HG03103 (cell line): ENCODE data around the gene FBXL17.
A peak's percentile ranks its signal among the peaks of the same experiment; 100 is the strongest.
"Not testable (repeated sequence)": the region's sequence is repeated elsewhere in the genome, so short reads cannot be mapped to it uniquely, and the experiment has no call there.

Experiments used
- ATAC-seq: cut with Tn5 transposase; IDR thresholded peaks from one replicate; pipeline ENCODE4 v1.9.1; 2021; ENCODE audit warnings: low read depth; ENCODE audit not compliant: unreplicated experiment

The FBXL17 gene

DNA sequence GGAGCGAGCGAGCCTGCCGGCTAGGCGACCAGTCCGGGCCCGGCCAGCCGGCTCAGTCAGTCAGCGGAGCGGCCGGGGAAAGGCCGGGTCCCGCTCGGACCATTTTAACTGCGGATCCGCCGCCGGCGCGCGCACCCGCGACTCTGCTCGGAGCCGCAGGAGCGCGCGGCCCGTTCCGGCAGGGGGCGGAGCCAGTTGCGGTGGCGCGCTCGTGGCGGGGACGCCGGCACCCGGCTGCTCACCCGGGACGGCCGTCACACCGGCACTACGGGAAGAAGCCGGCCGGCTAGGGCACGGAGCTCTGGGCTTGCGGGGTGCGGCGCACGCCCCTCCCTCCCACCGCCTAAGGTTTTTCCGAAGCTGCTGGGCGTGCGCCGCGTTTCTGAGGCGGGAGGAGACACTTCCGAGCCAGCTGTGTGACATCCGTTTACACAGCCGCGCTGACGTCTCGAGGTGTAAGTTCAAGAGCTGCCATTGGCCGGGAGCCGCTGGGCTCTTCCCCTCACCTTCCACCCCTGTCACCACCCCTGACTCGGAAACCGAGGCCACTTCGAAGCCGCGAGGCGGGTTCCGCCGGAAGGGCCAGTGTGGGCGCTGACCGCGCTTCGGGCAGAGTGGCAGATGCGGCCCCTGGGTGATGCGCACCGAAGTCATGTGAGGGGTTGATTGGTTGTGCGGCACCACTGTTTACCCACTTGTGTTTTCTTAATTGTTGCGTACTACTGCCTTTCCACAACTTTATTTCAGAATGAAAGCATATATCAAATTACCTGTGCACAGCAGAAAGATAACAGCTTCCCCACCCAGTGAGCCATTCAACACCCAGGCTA, at the start of gene FBXL17:
TSS of gene FBXL17 (minus strand) at position 145 of the 830 bp plus-strand sequence.
- peak; percentile 62 for ATAC-seq

DNA sequence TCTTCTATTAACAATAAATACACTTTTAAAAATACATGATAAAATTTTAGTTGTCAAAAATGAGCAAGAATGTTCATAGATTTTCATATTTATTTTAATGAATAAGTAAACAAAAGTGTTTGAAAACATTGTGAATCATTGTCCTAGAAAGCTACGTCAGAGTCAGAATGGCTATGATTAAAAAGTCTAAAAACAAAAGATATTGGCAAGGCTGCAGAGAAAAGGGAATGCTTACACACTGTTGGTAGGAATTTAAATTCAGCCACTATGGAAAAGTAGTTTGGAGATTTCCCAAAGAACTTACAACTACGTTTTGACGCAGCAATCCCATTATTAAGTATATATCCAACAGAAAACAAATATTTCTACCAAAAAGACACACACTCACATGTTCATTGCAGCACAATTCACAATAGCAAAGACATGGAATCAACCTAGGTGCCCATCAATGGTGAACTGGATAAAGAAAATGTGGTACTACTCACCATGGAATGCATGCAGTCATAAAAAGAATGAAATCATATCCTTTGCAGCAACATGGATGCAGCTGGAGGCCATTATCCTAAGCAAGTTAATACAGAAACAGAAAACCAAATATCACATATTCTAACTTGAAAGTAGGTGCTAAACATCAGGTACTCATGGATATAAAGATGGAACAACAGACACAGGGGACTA, 49.2 kb upstream of the FBXL17 start:
- no peak for ATAC-seq

DNA sequence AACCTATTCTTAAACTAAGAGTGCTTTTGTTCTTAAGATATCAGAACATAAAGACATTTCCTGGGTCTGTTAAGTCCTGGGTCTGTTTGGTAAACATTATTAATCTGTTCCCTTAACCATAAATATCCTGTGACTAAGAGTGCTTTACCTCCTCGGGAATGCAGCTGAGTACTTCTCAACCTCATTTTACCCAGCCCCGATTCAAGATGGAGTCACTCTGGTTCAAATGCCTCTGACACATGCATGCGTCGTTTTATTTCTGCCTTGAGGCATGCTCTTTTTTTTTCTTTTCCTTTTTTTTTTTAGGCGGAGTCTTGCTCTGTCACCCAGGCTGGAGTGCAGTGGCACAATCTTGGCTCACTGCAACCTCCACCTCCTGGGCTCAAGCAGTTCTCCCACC, 39.8 kb upstream of the FBXL17 start:
- no peak for ATAC-seq

DNA sequence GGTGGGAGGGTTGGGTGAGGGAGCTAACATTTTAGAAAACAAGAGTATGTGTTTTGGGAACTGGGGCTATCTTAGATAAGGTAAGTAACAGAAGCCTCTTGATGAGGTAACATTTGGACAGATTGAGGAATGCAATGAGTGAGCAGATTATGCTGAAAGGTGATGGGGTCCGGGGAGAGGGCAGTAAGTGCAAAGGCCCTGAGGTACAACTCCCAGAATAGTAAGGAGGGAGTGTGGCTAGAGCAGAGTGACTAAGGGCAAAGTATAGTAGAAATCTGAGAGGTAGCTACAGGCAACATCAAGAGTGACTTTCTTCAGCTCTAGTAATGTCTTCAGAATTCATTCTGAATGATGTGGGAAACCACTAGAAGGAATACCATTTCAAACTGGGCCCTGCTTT, 38.9 kb upstream of the FBXL17 start:
- no peak for ATAC-seq

DNA sequence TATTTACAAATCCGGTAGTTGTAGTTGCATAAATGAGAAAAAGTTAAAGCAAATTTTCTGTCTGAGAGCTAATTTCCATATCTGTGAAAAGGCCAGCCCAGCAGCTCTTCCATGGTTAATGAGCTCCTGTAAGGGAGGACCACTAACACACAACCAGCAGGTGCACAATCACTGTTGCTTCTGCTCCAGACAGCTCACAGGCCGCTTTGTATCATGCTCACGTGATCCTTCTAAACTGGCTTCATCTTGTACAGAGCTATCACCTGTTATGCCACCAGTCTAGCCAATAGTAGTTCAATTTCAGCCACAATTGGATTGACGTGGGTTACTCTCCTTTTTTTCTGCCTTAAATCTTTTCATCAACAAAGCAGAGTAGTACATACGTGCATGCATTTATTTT, 38.3 kb upstream of the FBXL17 start:
- no peak for ATAC-seq

DNA sequence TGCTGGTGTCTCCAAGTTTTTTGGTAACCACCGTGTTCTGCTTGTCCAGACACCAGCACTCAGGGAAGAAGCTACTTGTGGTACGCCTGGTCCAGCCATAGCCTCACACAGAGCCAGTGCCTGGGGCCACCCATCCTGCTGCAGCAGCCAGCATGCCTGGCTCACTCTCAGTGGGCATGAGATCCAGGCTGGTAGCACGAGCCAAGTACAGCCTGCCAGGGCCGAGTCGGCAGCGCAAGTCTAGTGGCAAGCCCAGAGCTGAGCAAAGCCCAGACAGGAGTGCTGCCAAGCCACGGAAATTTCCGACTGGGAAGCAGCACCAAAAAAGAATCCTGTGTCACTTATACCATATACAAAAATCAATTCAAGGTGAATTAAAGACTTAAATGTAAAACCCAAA, 36.3 kb upstream of the FBXL17 start:
- ATAC-seq: no peak

DNA sequence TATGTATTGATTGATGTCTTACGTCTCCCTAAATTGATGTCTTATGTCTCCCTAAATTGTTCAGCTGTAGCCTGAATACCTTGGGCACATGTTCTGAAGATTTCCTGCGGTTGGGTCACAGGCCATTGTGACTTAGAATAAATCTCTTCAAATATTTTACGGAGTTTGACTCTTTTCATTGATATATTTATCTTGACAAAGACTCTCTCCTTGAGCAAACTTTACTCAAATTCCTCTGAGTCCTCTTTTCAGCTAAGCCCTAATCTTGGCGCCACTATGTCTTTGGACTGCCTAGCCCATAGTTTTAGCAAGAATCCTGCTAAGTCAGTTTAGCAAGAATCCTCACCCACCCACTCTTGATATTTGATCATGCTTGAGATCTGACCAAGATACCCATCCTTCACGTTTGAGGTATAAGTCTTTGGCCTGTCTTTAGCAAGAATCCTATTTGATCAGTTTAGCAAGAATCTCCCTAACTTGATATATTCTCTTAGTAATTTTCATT, 35.3 kb upstream of the FBXL17 start:
- no peak for ATAC-seq

DNA sequence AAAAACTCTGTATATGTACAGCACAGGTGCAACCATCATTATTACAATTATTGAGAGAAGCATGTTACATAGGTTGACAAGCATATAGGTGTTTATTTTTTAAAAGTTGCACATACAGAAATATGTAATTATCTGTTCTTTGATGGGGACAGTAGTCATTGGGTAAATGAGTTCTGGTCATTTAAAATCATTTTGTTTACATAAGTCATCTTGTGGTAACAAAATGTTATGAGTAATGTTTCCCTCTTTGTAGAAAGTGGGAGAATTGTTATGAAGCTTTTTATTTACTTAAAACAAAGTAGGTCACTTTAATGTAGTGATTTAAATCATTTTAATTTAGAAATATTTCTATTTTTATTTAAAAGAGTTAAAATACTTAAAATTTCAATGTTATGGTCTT, 33.8 kb upstream of the FBXL17 start:
- ATAC-seq: no peak

DNA sequence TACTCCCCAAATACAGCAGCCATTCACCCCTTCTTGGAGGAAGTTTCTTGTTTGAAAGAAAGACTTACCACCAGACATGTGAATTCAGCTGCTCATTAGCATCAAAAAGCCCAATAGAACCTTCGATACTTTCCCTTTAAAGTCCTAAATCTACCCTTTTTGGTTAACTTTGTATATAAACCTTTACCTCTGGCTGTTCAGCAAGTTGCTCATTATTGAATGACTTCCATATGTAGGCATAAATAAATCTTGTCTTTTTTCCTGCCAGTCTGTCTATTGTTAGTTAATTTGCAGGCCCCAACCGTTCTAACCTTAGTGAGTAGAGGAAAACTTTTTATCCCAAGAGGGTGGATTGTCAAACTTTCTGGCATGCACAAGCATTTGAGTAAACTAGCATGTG, 27.9 kb upstream of the FBXL17 start:
- no peak for ATAC-seq

DNA sequence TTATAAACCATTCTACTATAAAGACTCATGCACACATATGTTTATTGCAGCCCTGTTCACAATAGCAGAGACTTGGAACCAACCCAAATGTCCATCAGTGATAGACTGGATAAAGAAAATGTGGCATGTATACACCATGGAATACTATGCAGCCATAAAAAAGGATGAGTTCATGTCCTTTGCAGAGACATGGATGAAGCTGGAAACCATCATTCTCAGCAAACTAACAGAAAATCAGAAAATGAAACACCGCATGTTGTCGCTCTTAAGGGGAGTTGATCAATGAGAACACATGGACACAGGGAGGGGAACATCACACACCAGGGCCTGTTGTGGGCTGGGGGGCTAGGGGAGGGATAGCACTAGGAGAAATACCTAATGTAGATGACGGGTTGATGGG, 23.3 kb upstream of the FBXL17 start:
- ATAC-seq: not testable (repeated sequence)

DNA sequence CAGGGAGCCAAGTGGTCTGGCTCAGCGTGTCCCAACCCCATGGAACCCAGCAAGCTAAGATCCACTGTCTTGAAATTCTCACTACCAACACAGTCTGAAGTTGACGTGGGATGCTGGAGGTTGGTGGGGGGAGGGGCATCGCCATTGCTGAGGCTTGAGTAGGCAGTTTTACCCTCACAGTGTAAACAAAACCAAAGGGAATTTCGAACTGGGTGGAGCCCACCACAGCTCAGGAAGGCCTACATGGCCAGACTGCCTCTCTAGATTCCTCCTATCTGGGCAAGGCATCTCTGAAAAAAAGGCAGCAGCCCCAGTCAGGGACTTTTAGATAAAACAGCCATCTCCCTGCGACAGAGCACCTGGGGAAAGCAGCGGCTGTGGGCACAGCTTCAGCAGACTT, 17.1 kb upstream of the FBXL17 start:
- no peak for ATAC-seq

DNA sequence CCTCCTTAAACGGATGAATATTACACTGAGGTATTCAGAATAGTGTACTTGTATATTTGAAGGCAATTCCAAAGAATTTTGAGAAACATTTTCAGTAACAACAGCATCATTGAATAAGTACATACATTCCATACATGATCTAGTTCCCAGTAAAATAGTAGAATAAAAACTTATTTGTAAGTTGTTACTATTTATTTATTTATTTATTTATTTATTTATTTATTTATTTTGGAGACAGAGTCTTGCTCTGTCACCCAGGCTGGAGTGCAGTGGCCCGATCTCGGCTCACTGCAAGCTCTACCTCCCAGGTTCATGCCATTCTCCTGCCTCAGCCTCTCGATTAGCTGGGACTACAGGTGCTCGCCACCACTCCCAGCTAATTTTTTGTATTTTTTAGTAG, 14.9 kb upstream of the FBXL17 start:
- not testable (repeated sequence) for ATAC-seq

DNA sequence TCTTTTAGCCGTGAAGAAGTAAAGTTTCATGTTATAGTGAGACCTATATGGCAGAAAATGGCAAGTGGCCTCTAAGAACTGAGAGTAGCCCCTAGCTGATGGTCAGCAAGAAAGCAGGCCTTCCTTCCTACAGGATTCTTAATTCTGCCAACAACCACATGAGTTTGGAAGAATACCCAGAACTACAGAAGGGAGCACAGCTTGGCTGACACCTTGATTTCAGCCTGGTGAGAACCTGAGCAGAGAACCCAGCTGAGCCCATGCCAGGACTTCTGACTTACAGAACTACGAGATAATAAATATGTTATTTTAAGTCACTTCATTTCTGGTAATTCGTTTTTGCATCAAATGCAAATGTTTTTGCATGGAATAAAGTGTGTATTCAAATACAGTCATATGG, 5.9 kb upstream of the FBXL17 start:
- ATAC-seq: no peak

DNA sequence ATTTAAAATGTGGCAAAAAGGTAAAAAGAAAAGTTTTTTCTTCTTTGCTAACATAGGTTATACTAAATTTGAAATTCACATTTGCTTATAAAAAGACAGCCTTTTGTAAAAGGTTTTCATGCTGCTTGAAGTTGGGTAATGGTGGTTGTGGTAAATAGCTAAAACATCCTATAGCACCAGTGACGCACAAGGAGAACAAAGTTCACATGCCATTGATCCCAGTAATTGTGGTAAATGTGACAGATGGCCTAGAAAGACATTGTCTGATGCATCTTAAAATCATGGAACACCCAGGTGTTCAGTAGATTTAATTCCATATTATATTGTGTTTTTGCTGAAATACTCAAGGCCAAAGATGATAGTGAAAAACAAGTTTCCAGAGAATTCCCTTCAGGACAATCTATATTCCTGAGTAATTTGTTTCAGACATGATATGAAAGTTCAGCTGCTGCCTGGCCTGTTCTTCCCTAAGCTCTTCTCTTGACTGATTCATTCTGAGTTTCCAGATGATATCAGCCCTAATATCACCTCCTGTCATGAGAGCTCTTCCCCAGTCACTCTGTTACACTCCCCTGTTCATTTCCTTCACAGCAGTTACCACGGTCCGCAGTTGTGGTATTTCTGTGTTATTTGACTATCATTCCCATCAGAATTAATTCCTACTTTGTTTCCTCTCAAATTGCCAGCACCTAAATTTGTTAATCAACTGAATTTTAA, 4.6 kb upstream of the FBXL17 start:
- ATAC-seq: no peak

DNA sequence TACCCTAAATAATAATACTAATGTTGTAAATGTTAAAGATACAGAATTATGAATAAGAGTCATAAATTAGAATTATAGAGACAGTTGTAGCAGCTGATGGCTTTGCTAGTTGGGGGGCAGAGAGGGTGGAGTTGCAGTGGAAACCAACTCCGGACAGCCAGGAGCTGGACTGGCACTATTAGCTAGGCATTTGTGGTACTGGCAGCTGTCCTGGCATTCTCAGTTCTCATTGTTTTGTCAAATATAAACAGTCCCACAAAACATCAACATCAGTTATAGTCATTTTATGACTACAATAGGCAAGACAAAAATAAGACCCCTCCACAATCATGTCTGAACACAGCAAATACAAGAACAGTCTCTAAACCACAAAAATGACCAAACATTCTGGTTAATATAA, 2.8 kb upstream of the FBXL17 start:
- no peak for ATAC-seq

DNA sequence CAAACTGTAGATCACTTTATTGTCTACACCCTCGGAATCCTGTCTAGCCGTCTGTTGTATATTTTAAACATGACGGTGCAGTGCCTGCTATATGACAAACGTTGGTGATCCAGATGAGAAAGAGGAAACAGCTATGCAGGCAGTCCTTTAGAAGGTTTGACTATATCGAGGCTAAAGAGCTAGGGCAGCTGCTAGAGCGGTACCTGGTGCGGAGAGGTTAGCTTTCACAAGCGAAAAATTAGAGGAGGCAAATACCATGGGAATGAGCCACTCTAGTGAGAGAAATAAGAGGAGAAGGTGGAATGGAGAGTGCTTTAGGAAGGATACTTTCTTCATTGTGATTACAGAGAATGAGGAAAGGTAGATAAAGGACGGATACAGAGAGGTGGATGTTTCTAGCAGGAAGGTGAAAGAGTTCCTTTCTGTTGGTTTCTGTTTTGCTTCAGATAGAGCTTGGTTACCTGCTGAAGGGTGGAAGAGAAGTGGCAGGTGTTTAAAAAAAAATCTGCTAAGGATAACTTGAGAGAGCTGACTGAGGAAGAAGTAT, 959 bp upstream of the FBXL17 start:
- peak; percentile 3 for ATAC-seq

DNA sequence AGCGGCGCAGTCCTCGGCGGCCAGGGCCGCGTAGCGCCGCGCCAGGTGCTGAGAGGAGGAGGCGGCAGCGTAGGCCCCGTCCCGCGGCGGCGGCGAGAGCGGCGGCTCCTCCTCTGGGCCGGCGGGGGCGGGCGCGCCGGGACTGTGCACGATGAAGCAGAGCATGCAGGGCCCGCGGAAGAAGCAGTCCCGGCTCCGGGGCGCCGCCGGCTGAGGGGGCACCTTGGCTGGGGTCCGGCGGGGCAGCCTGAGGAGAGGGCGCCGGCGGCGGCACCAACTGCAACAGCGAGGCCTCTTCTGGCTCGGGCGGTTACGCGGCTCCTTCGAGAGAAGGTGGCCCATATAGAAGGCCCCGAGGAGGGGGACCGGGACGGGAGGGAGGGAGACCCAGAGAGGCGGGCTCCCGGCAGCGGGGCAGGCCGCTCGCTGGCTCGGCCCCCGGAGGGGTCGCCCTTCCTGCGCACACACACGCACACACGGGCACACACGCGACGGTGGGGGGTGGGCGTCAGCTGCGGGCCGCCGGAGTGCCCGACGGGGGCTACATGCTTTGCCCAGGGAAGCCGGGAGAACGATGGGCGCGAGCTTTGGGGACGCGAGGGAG, 446 bp downstream of the FBXL17 start:
- ATAC-seq: peak; percentile 34

DNA sequence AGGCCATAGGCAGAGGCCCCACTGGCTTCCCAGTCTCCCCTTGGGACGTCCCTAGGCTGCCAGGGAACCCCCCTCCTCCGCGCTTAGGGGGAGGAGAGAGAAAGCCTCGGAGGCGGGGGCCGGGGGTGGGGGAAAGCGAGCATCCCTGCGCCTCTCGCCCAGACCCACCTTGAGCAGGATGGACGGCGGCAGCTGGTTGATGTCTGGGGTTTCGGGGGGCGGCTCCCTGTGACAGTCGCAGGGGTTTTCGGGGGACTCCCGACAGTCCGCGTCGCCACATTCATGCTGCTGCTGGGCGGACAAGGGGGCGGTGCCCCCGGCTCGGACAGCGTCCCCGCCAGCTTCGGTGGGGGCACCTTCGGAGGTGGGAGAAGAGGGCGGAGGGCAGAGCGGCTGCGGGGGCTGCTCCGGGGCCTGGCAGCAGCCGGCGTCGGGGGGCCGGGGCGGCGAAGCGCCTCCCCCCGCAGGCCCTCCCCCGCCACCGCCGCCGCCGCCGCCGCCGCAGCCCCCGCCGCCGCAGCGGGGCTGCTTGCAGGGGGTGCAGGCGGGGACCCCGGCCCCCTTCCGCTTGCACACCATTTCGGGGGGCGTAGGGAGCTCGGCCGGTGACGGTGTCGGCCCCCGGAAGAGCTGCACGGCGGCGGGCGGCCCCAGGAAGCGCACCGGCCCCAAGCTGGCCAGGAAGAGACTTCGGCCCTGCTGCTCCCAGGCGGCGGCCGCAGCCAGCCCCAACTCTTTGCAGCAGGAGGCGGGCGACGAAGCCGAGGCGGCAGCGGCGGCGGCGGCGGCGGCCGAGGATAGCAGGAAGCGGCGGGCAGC, 1.2 kb downstream of the FBXL17 start:
- ATAC-seq: peak; percentile 26

DNA sequence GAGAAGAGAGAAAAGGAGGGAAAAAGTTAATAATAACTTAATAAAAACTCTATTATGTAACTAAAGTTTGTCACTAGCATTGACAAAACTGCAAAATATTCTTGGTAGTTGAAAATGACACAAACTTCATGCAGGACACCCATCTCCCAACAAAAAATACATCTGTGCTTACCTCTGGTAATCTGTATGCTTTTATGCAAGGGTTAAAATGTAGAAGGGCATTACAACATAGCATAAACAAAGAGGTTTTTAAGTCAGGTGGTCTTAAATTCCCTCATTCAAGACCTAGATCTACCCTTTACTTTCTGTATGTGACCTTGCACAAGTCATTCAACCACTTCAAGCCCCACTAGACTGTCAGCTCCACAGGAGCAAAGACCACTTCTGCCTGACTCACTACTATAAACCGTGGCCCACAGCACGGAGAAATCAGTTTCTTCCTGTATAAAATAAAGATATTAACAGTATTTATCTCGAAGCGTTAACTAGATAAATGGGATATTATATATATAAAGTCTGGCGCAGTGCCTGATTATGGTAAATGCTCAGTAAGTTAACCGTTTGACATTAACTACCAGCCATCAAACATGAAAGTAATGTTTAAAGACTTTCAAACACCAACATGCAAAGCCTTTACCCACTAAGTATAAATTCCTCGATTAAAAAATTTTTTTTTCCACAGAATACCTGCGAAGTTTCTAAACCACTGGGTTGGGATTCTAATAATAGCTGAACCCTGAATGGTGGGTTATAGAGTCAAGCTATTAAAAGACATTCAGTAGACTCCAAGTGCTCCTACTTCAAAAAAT, 2.0 kb downstream of the FBXL17 start:
- ATAC-seq: no peak
